ENCODE measurements around the gene ACVR2B.
A peak's percentile ranks its signal among the peaks of the same experiment; 100 is the strongest.

The ACVR2B gene

DNA sequence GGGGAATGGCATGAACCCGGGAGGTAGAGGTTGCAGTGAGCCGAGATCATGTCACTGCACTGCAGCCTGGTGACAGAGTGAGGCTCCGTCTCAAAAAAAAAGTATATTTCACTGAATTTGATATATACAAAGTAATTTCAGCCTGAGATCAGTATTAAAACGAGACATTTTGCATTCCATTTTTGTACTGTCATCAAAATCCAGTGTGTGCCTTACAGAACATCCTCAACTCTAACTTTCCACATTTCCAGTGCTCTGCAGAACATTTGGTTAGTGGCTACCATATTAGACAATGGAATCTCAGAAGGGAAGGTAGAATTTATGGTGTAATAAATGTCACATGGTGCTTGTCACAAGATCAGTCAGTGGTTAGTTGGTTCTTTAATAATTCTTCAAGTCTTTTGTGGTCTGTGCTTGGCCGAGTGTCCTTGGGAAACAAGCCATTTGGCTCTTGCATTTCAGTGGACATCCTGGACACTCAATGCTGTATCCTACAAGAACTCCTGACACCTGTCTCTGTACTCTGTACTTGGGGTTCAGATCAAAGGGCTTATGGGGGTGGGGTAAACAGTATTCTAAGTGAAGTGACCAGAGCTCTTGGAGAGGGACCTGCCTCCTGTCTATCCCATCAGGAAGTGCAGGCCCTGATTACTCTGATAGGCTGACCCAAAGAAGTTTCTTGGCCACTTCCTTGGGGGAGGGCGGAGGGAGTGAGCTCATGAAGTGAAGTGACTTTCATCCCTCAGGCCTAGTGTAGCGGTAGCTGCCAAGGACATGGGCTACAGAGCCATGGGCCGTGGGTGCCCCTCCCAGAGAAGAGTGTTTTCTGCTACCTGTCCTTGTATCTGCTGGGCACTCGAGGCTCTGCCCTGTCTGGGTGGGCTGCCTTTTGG, 3.7 kb downstream of the ACVR2B start:
- no peak for FAIRE-seq

DNA sequence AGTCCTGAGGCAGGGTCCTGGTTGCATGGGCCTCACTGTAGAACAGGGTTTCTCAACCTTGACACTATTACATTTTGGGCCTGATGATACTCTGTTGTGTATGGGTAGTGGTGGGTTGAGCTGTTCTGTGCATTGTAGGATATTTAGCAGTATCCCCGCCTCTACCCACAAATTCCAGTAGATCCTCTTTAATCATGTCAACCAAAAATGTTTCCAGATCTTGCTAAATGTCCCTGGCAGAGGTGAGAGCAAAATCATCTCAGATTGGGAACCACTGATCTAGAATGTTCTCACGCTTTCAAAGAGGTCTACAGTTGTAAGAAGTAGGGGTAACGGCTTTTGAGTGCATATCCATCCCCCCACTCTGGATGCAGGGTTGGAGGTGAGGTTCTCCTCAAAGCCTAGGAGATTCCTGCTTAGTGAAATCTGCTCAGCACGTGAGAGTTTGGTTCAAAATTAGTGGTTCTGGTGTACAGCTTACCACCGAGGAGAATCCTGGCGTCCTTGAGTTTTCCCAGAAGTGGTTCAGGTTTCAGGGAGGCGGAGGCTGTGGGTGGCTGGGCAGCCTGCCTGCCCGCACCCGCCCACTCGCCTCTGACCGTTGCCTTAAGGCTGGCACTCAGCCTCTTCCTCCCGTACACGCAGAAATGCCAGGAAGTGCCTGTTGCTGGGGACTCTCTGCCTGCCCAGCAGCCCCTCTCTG, 5.3 kb downstream of the ACVR2B start:
- FAIRE-seq = no peak
- peak; percentile 81 for DNase-seq (ENCODE audit: low spot score)

More for the DNA sequence above, 3.7 kb downstream of the ACVR2B start:
- DNase-seq (ENCODE audit: low spot score) = no peak

DNA sequence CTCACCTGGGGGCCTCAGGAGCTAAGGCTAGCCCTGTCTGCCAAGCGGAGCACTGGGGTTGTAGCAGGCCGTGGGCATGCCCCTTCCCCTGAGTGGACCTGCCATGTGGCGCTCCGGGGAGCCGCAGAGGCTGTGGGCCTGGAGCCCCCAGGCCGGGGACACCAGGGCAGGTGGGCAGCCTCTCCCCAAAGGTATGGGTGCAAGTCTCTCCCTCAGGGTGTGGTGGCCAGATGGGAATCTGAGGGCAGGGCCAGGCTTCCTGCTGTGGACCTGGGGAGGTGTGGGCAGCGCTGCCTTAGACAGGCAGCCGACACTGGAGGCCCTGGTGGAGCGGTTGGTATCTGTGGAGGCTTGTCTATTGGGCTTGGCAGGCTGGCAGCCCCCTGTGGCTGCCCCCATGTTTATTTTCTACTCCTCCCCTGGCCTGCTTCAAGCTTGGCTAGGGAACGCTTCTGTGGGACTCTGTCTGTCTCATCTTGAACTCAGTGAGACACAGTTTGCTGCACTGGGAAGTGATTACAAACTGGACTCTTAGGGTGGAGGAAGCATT, 5.9 kb downstream of the ACVR2B start:
- FAIRE-seq = no peak
- no peak for DNase-seq (ENCODE audit: low spot score)

- DNase-seq (ENCODE audit: low spot score) = no peak
- FAIRE-seq = no peak
Measured at GRCh38 chr3:38460377-38461270, 6.9 kb downstream of the ACVR2B start.

- FAIRE-seq = no peak
- DNase-seq (ENCODE audit: low spot score) = no peak
Measured at GRCh38 chr3:38465588-38466154, 12.0 kb downstream of the ACVR2B start.

DNA sequence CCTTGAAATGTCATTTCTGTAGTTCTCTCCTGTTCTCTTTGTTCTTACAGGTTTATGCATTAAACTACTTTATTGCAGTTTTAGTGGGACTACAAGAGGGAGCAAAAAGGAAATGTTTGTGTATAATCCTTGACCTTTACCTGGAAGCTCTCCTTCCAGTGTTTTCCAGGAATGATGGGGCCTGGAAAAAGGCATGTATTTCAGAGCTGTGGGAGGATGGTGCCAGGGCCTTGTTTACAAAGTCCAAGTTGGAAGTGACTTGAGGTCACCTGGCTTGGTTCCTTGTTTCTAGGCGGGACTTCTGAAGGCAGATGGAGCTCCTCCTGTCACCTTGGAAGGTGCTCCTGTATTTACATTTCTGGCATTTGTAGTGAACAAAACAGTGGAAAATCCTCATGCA, 15.1 kb downstream of the ACVR2B start:
- FAIRE-seq = no peak

GRCh38 chr3:38469852-38470251, 16.2 kb downstream of the ACVR2B start:
- DNase-seq (ENCODE audit: low spot score) (no peak), FAIRE-seq (no peak)

More for the DNA sequence above, 15.1 kb downstream of the ACVR2B start:
- DNase-seq (ENCODE audit: low spot score) = no peak

- FAIRE-seq = no peak
- no peak for DNase-seq (ENCODE audit: low spot score)
Measured at GRCh38 chr3:38471260-38471857, 17.7 kb downstream of the ACVR2B start.

DNA sequence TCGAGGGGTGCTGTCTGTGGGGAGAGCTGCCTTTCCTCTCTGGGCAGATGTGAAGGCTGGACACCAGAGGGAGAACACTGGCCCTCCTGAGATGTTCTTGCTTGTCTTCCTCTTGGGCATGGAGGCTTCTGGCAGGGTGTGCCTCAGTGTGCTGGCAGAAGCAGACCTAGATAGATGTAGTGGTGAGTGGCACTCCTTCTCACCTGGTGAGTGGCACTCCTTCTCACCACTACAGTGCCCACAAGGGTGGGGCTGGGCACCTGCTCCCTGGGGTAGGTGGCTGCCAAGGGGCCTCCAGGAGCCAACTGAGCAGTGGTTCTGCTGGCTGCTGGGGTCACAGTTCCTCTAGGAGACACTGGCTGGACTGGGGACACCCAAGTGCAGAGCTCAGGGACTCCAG, 18.7 kb downstream of the ACVR2B start:
- no peak for DNase-seq (ENCODE audit: low spot score)
- no peak for FAIRE-seq

- DNase-seq (ENCODE audit: low spot score) = no peak
- no peak for FAIRE-seq
Measured at GRCh38 chr3:38473229-38473628, 19.5 kb downstream of the ACVR2B start.

- FAIRE-seq (no peak), DNase-seq (ENCODE audit: low spot score) (no peak)
Measured at GRCh38 chr3:38474928-38475605, 21.4 kb downstream of the ACVR2B start.

GRCh38 chr3:38475716-38476115, 22.0 kb downstream of the ACVR2B start:
- no peak for FAIRE-seq

DNA sequence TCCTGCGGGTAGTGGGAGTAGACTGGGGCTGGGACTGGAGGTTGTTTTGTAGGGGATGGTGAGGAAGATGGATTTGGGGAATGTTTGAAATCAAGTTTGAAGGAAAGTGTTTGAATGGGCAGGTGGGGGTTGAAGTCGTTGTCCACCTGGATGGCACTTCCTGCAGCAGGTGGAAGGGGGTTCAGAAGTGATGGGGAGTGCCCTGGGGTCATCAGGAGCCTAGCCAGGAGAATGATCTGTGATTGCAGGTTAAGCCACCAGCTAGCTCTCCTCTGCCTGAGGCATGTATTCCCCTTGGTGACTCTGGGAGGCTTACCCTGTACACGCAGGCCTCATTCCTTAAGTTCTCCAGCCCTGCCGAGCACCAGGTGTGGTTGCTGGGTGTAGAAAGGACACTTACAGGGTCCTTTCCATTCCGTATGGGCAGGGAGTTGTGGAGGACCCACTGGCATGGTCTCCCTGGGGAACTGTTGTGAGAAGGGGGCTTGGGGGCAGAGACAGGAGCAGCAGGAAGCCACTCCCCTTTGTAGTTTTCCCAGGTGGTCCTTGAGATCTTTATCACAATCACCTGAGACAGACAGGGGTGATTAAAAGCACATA, 22.6 kb downstream of the ACVR2B start:
- DNase-seq (ENCODE audit: low spot score) (no peak), FAIRE-seq (no peak)

More at GRCh38 chr3:38475716-38476115, 22.0 kb downstream of the ACVR2B start:
- no peak for DNase-seq (ENCODE audit: low spot score)

GRCh38 chr3:38477057-38477820, 23.5 kb downstream of the ACVR2B start:
- no peak for FAIRE-seq

GRCh38 chr3:38477839-38478450, 24.3 kb downstream of the ACVR2B start:
- FAIRE-seq (no peak), DNase-seq (ENCODE audit: low spot score) (no peak)

More at GRCh38 chr3:38477057-38477820, 23.5 kb downstream of the ACVR2B start:
- DNase-seq (ENCODE audit: low spot score) = no peak

- FAIRE-seq (no peak), DNase-seq (ENCODE audit: low spot score) (no peak)
Measured at GRCh38 chr3:38478901-38479300, 25.2 kb downstream of the ACVR2B start.

DNA sequence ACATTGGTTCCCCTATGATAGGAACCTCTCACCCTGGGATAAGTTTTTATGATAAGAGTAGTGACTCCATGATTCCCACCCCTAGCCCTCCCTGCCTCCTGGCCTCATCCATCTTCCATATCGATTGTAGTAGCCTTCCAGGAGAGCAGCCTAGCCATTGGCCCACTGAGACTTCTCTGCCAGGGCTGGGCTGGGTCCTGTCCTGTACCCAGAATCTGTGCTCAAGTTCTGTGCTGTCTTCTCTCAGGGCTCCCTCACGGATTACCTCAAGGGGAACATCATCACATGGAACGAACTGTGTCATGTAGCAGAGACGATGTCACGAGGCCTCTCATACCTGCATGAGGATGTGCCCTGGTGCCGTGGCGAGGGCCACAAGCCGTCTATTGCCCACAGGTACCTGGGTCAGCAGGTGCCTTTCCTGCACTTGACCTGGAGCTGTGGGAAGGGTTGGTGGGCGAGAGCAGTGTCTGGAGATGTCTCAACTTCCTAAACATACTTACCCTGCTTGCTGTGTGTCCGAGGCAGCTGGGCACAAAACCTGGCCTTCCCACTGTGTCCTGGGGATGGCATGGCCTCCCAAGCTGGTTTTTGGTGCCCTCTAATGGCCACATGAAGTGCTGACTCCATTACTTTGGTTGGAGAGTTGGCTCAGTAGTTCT, 25.9 kb downstream of the ACVR2B start:
- peak; percentile 75 for DNase-seq (ENCODE audit: low spot score)
- FAIRE-seq = peak; percentile 74

GRCh38 chr3:38480093-38480445, 26.4 kb downstream of the ACVR2B start:
- DNase-seq (ENCODE audit: low spot score) (no peak), FAIRE-seq (no peak)

Data from urothelium cell line (cell line).